Activated CD8-positive, alpha-beta memory T cell treated with anti-CD3 and anti-CD28 coated beads for 48 hours (primary cell): ENCODE measurements around the gene COL18A1.

Source experiments
- DNase-seq, 3 experiments: peaks; one replicate each; pipeline ENCODE4 v3.0.0-alpha.2; 2020; ENCODE audit warnings: low read depth in 2 of 3, low spot score in 2 of 3

COL18A1 gene

DNA sequence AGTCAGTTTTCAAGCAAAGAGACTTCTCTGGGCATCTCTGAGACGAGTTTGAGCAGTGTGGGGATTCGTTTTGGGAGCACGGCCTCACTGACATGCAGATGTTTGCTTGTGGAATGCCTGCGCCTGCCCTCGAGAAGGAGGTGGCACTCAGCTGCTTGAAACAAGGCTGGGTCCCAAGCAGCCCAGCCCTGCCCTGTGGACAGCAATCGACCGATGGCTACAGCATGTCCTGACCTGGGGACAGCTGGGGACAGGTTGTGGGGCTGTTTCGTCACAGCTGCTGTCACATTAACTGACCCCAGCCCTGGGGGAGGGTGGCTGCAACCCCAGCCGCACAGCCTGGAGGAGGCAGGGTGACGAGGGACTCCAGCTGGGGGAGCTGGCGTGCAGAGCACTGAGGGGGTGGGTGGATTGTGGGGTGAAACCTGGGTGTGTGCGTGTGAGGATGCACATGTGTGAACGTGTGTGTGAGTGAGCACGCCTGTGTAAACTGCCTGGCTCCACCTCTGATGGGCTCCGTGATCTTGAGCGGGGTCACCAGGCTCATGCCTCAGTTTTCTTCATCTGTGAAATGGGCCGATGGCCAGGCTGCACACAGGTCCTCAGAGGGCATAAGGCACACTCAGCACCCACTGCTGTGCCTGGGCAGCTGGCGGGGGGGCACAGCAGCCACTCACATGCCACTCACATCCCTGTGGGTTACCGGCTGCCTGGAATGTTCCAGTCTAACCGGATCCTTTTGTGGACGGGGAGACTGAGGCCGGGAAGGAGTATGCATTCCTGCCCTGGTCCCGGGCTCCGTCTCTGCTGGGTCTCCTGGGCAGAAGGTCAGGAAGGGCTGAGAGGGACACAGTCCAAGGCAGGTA is 49.3 kb downstream of the COL18A1 start:
- no peak for DNase-seq

DNA sequence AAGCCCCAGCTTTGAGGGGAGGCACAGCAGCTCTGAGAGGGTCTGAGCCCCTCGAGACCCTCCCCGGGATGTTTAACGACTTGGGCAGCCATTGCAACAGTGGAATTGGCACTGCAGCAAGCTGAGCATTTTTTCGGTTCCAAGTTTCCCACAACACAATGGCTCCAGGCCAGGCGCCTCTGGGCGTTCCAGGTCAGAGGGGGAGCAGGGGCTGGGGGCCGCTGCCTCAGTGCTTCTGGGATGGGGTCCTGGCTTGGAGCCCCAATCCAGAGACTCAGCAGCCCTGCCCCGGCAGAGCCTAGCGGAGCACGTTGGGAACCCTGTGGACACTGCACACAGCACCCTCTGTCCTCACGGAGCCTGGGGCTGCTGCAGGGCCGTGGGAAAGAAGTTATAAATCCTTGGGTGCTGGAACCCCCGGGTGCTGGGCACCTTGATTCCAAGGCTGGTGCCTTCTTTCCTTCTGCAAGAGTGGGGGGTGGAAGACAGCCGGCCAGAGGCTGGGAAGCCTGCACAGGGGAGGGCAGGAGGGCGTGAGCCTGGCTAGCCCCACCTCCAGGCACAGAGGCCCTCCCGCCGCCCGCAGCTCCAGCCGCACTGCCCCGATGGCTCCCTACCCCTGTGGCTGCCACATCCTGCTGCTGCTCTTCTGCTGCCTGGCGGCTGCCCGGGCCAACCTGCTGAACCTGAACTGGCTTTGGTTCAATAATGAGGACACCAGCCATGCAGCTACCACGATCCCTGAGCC is 50.1 kb downstream of the COL18A1 start:
- no peak for DNase-seq

DNA sequence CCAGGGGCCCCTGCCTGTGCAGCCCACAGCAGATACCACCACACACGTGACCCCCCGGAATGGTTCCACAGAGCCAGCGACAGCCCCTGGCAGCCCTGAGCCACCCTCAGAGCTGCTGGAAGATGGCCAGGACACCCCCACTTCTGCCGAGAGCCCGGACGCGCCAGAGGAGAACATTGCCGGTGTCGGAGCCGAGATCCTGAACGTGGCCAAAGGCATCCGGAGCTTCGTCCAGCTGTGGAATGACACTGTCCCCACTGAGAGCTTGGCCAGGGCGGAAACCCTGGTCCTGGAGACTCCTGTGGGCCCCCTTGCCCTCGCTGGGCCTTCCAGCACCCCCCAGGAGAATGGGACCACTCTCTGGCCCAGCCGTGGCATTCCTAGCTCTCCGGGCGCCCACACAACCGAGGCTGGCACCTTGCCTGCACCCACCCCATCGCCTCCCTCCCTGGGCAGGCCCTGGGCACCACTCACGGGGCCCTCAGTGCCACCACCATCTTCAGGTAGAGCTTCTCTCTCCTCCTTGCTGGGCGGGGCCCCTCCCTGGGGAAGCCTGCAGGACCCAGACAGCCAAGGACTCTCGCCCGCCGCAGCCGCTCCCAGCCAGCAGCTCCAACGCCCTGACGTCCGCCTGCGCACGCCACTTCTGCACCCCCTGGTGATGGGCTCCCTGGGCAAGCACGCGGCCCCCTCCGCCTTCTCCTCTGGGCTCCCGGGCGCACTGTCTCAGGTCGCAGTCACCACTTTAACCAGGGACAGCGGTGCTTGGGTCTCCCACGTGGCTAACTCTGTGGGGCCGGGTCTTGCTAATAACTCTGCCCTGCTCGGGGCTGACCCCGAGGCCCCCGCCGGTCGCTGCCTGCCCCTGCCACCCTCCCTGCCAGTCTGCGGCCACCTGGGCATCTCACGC is 51.0 kb downstream of the COL18A1 start:
- no peak for DNase-seq

DNA sequence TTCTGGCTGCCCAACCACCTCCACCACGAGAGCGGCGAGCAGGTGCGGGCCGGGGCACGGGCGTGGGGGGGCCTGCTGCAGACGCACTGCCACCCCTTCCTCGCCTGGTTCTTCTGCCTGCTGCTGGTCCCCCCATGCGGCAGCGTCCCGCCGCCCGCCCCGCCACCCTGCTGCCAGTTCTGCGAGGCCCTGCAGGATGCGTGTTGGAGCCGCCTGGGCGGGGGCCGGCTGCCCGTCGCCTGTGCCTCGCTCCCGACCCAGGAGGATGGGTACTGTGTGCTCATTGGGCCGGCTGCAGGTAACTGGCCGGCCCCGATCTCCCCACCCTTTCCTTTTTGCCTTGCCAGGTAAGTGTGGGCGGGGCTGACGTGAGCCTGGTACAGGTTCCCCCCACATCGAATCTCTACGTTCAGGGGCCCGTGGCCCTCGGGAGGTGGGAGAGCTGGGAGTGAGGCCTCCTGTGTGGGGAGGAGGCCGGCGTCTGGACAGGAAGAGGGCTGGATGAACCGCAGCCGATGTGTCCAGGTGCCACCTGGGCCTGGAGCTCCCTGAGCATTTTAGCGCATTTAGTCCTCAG is 51.7 kb downstream of the COL18A1 start:
- DNase-seq: no peak

DNA sequence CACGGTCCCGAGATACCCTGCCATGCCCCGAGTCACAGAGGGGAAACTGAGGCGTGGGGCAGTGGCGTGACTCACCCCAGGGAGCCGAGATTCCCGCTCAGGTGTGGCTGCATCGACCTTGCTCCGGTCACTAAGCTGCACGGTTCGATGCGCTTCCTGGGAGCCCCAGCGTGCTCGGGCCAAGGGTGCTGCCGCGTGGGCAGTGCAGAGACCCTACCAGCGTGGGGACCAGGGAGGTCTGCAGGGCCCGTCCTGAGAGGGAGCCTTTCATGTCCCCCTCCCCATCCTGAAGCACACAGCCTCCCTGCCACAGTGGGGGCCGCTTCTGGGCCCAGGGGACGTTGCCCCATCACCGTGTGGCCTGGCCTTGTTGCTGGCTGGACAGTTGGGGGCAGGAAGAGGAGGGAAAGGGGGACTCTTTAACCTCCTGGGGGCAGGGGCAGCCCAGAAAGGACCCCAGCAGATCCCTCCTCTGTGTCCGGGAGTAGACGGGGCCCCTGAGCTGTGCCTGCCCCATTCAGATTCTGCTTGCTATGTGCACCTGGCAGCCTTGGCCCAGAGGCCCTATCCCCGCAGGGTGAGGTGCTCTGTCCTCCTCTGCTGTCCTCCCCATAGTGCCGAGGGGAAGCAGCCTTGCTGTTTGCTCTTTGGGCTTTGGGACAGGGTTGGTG is 52.3 kb downstream of the COL18A1 start:
- DNase-seq: no peak

DNA sequence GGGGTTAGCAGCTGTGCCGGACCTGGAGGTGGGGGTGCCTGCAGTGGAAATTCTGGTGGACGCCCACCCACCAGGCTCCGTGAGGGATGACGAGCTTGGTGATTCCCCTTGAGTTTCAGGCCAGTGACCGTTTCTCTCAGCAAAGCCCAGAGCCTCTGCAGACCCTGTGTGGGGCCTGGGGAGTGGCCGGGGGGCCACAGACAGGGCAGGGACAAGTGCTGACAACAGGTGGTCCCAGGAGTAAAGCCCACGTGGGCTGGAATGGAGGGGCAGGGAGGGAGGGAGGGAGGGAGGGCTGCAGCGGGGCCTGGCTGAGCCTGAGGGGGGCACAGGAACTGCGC is 52.8 kb downstream of the COL18A1 start:
- no peak for DNase-seq

DNA sequence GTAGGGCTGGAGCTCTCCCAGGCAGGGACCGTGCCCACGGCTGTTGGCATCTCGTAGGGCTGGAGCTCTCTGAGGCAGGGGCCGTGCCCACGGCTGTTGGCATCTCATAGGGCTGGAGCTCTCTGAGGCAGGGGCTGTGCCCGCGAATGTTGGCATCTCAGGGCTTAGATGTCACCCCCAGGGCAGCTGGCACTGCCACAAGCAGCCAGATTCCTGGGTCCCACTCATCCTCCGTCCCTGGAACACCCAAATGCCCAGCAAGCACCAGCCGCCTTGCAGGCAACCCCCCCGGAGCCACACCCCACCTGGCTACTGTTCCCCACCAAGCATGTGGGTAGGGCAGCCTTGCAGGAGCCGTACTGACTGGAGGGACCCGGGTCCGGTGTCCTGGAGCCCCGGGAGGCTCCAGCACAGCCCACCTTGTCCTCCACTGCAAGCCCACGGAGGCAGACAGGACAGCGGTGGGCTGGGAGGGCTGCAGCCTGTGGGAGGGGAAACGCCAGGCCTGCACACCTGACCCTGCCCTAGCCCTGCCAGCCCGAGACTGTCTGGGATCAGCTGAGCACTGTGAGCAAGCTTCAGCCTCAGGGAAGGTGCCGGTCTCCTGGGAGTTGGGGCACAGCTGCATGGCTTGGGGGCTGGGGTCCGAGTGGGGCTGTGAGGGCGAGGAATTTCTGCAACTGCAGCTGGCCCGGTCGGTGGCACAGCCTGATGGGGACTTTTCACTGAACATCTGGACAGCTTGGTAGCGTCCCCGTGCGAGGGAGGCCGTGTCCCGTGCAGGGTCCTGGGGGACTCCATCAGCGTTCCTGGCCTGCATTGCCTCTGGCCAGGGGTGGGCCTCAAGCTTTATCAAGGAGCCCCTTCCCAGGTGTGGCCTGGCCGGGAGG is 53.6 kb downstream of the COL18A1 start:
- no peak for DNase-seq

DNA sequence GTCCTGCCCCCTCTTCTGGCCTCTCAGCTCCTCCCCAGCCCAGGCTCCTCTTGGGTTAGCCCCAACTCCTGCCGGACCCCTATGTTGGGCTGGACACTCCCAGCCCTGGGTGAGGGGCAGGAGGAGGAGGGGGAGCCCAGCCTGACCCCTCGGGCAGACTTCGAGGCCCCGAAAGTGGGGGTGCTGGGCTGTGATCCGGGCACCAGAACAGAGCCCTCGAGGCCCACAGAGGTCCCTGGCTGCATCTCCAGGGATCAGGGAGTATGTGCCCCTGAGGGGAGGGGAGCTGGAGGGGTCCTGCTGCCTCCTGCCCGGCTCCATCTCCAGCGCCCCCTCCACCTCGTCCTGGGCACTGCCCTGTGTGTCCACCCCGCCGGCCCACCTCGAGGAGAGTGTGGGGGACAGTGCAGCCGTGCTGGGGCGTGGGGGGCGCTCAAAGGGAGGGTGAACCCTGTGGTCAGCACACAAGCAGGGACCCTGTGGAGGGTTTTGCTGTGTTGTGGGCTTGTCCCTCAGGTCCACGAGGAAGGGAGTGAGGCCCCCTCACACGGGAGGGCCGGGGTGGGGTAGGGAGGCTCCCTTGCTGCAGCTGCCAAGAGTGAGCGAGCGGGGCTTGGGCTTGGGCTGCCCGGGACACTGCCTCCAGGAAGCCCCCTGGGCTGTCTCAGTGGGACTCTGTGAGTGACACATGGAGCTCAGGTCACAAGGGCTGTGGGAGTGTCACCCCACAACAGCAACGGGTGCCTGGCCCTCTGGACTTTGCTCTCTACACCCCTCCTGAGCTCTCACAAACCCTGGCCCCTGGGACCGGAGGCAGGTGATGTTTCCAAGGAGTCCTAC is 54.4 kb downstream of the COL18A1 start:
- no peak for DNase-seq

DNA sequence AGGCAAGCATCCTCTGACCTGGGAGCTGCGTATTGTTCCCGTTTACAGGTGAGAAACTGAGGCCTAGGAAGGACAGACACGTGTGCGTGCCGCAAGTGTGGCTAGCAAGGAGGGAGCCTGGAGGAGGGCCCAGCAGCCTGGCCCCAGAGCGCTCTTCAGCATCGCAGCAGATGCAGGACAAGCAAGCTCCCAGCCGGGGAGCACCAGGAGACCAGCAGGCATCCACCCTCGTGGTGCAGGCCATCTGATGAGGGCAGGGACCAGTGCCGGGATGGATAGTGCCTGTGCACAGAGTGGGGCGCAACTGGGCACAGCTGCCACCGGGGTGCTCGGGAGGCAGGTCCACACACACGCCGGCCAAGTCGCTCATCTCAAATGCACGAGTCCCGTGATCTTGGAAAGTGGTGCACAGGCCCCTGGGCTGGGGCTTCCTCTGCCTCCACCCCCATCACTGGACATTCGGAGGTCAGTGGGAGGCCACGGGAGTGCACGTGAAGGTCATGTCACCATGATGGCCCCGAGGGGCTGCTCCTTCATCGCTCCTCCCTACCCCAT is 55.1 kb downstream of the COL18A1 start:
- DNase-seq: no peak

DNA sequence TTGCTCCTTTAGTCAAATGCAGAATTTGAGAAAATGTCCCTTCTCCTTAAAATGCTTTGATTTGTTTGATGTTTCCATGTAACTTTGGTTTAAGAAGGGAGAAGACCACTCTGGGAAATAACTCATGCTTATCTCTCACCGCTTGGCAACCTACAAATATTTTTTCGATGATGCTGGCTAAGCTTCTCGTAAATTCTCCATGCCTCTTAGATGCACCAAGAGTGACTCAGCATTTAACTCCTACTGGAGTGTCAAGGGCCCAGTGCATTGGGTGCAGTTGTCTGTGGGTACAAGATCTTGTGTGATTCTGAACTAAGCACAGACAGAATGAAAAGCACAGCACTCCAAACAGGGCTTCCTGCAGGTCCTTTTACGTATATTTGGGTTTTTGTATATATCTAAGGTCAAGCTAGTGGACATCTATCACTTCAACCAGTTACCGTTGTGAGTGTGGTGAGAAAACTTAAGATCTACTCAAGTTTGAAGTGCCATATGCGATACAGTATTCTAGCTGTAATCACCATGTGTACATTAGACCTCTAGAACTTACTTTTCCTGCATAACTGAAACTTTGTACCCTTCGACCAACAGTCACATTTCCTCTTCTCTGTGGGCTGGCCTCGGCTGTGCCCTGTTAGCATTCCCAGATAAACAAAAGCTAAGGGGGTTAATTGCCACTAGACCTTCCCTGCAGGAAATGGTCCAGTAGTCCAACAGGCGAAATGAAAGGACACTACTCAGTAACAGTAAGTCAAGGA is 55.8 kb downstream of the COL18A1 start:
- no peak for DNase-seq

DNA sequence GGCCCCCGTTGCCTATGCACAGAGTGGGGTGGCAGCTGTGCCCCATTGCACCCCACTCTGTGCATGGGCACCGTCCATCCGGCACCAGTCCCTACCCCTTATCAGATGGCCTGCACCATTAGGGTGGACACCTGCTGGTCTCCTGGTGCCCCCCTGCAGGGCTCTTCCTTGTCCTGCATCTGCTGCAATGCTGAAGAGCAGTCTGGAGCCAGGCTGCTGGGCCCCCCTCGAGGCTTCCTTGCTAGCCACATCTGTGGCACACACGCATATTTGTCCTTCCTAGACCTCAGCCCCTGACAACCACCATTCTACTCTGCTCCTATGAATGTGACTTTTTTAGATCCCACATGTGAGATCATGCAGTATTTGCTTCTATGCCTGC is 56.4 kb downstream of the COL18A1 start:
- DNase-seq: no peak

DNA sequence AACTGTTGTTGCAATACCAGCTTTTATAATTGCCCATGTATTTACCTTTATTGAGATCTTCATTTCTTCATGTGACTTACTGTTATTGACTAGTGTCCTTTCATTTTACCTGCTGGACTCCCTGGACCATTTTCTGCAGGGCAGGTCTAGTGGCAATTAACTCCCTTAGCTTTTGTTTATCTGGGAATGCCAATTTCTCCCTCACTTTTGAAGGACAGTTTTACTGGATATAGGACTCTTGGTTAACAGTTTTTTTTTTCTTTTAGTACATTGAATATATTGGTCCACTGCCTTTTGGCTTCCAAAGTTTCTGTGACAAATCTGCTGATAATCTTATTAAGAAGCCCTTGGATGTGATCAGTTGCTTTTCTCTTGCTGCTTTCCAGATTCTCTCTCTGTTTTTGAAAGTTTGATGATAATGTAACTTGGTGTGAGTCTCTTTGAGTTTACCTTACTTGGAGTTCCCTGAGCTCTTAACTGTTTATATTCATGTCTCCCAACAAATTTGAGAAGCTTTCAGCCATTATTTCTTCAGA is 56.9 kb downstream of the COL18A1 start:
- DNase-seq: no peak

DNA sequence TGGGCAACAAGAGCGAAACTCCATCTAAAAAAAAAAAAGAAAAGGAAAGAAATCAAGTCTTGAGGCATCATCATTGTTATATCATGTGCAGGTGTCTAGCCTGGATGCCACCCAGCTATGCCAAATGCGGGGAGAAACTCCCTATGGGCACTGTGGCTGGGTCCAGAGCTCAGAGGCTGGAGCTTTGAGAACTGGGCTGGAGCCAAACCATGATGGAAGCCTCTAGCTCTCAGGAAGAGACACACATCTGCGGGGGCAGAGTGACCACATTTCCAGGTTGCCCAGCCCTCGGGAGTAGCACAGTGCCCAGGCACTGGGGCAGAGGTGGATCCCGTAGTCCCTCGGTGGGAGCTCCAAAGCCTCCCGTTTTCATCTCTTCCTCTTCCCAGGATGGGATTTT is 58.9 kb downstream of the COL18A1 start:
- no peak for DNase-seq

DNA sequence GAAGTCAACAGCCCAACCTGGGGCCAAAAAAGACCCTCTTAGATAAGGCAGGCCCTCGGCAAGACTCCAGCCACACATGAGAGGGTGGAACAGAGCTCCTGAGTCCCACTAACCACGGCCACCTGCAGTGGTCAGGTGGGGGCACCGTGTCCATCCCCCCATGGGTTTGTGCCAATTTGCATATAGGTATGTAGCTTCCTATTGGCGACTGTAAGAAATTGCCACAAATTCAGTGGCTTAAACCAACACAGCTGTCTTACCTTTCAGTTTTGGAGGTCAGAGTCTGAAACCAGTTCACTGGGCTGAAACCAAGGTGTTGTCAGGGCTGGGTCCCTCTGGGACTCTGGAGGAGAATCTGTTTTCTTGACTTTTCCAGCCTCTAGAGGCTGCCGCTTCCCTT is 59.3 kb downstream of the COL18A1 start:
- DNase-seq: no peak

DNA sequence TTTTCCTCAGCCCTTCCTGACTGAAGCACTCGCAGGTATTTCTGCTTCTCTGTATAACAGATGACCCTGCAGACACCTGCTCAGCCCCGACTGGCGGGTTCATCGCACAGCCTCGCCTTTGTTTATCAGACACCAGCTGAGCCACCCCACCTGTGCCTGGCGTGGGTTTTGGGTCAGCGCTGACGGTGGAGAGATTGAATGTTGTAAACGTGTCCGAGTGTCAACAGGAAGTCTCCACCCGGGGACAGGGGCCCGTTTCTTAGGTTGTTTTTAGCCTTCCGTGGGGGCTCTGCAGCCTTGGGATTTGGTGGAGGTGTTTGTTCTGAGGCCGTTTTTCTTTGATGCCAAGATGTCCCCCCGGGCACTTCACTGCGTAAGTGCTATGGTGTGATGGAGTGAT is 60.1 kb downstream of the COL18A1 start:
- no peak for DNase-seq

DNA sequence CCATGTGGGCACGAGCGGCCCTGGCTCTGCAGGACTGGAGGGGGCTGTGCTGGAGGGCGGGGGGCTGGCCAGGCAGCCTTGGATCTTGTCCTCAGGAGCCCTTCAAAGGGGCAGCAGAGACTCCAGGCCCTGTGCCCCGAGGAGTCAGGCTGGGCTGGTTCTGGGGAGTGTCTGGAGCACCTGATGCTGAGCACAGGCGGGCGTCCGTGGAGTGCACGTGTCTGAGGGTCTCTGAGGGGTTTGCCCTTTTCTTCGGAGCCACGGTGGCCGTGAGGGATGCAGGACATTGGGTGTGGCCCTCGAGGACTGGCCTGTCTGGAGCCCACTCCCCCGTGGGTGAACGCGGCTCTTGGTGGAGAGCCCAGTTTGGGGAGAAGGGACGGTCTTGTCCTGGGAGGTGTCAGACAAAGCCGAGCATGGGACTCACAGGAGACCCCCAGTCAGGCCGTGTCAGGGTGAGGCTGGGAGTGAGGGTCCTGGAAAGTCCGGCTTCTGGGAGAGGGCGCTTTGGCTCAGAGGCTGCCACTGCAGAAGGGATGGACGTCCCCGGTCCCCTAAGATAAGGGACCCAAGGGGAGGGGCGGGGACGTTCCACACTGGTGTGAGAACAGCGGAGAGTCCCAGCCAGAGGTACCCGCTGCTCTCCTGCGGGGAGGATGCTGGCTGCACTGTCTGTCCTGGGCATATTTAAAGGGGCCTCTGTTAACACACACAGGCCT is 60.8 kb downstream of the COL18A1 start:
- DNase-seq: no peak
